Osteocyte (in vitro differentiated cells): Measurements from ENCODE around the gene TBX3. TPM values are rescaled to one million over a fixed set of nuclear protein-coding genes. Genes with fewer than 3 reads are reported as not detected.
A peak's percentile ranks its signal among the peaks of the same experiment; 100 is the strongest.

Experiments
- DNase-seq: peaks from one replicate; pipeline ENCODE4 v3.0.0; 2021; ENCODE audit warnings: mixed read lengths; ENCODE audit not compliant: unreplicated experiment; ENCODE audit errors: extremely low spot score
- H3K27ac Mint-ChIP-seq: one replicate; pipeline ENCODE4 v1.8.0; 2021; ENCODE audit warnings: mild to moderate bottlenecking, mixed read lengths; ENCODE audit not compliant: unreplicated experiment
- H3K27me3 Mint-ChIP-seq: one replicate; pipeline ENCODE4 v1.8.0; 2021; ENCODE audit warnings: mixed read lengths; ENCODE audit not compliant: unreplicated experiment
- H3K36me3 Mint-ChIP-seq: one replicate; pipeline ENCODE4 v1.8.0; 2021; ENCODE audit warnings: mixed read lengths; ENCODE audit not compliant: unreplicated experiment
- H3K4me1 Mint-ChIP-seq: one replicate; pipeline ENCODE4 v1.8.0; 2021; ENCODE audit warnings: mixed read lengths; ENCODE audit not compliant: unreplicated experiment
- H3K4me3 Mint-ChIP-seq: one replicate; pipeline ENCODE4 v1.8.0; 2021; ENCODE audit warnings: mild to moderate bottlenecking, moderate library complexity, mixed read lengths; ENCODE audit not compliant: unreplicated experiment
- H3K9me3 Mint-ChIP-seq: one replicate; pipeline ENCODE4 v1.8.0; 2021; ENCODE audit warnings: mixed read lengths; ENCODE audit not compliant: unreplicated experiment
- CTCF ChIP-seq: fragments of 200-600 bp; sonication (generic); IDR thresholded peaks from 2 replicates; pipeline ENCODE4 v1.5.0; 2021; ENCODE audit warnings: antibody characterized with exemption, mild to moderate bottlenecking, moderate library complexity
- total RNA-seq: library from RNA; stranded (reverse); gene quantifications from 2 replicates; pipeline ENCODE4 v1.2.1, GENCODE V29; 2021

TBX3 gene
- total RNA-seq, 1 donor from 2014 or later, result 0.91 TPM

DNA sequence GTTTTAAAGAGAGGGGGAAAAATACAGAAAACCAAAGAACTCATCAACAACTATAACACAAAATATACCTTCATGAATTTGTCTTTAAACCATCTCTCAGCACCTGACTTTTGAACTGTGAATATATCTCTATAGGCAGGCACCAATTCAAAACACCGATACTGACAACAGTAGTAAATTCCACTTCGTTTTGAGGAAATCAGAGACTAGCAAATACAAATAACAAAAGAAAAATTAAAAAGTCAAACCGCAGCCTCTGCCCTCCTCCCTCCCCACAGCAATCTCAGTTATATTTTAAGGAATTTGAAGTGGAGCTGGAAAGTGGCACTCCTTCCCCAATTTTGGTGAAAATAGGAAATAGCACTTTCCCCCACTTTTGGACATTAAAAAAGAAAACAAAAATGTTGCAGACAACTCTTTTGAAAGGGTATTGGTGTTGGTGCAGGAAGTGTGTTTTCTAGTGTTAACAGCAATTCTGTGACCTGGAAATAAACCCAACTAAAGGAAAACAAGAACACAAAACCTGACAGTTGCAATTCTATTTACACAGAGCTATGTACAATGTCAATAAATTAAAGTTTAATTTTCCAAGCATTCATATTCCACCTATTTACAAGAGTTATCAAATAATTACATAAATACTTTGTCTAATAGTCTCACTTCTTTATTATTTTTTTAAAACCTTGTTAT lies 13.5 kb downstream of the TBX3 start:
- H3K4me1 Mint-ChIP-seq, result peaks cover 12% of the 10 kb centered on the region
- H3K36me3 Mint-ChIP-seq, result peaks cover 4% of the 10 kb centered on the region
- TF ChIP-seq CTCF, result no peak
- no peak for DNase-seq
- no peak overlapping the region for H3K4me3 Mint-ChIP-seq
- H3K27ac Mint-ChIP-seq, result no peak overlapping the region
- H3K9me3 Mint-ChIP-seq, result no peaks in the 10 kb centered on the region
- H3K27me3 Mint-ChIP-seq, result peaks cover 87% of the 10 kb centered on the region

GRCh38 chr12:114669401-114670290 lies 14.3 kb downstream of the TBX3 start:
- Mint-ChIP-seq H3K27ac (no peak overlapping the region), H3K36me3 (peaks cover 4% of the 10 kb centered on the region), H3K4me1 (peaks cover 12% of the 10 kb centered on the region), H3K27me3 (peaks cover 84% of the 10 kb centered on the region), H3K4me3 (no peak overlapping the region), H3K9me3 (no peaks in the 10 kb centered on the region)
- TF ChIP-seq CTCF, result no peak
- no peak for DNase-seq

GRCh38 chr12:114668886-114669288 lies 15.1 kb downstream of the TBX3 start:
- peaks cover 12% of the 10 kb centered on the region for H3K4me1 Mint-ChIP-seq
- no peak for TF ChIP-seq CTCF
- peaks cover 87% of the 10 kb centered on the region for H3K27me3 Mint-ChIP-seq
- H3K36me3 Mint-ChIP-seq, result peaks cover 4% of the 10 kb centered on the region
- no peak for DNase-seq
- no peak overlapping the region for H3K4me3 Mint-ChIP-seq
- H3K9me3 Mint-ChIP-seq, result no peaks in the 10 kb centered on the region
- H3K27ac Mint-ChIP-seq, result no peak overlapping the region

- no peaks in the 10 kb centered on the region for H3K9me3 Mint-ChIP-seq
- peak; percentile 64 for TF ChIP-seq CTCF
- no peaks in the 10 kb centered on the region for H3K36me3 Mint-ChIP-seq
- peak overlapping the region; percentile 70 for H3K4me3 Mint-ChIP-seq
- peaks cover 87% of the 10 kb centered on the region for H3K27me3 Mint-ChIP-seq
- no peak overlapping the region for H3K27ac Mint-ChIP-seq
- H3K4me1 Mint-ChIP-seq, result peaks cover 12% of the 10 kb centered on the region
- DNase-seq, result no peak
Observed at GRCh38 chr12:114668151-114668885, 15.7 kb downstream of the TBX3 start.
